DND-41 (cell line): ENCODE measurements around the gene HOMER3.
A peak's percentile ranks its signal among the peaks of the same experiment; 100 is the strongest.

Experiments used
- ATAC-seq: fragments of 200-7000 bp; cut with Tn5 transposase; 3 replicates; pipeline ENCODE4 v1.9.1; 2021; ENCODE audit warnings: low read depth; ENCODE audit not compliant: insufficient read depth
- DNase-seq: peaks from one replicate; pipeline ENCODE4 v3.0.0-alpha.2; 2020
- H2AFZ ChIP-seq: 2 replicates; pipeline ENCODE4 v1.6.0; 2012; ENCODE audit warnings: low read depth, low read length
- H3K27ac ChIP-seq: 2 replicates; pipeline ENCODE4 v1.5.1; 2012; ENCODE audit warnings: low read length, inconsistent platforms
- H3K27me3 ChIP-seq: fragments of 200-600 bp; sonication (generic); 2 replicates; pipeline ENCODE4 v1.6.0; 2012; ENCODE audit warnings: low read length, mild to moderate bottlenecking, inconsistent platforms; ENCODE audit not compliant: insufficient read depth, poor library complexity
- H3K36me3 ChIP-seq: 2 replicates; pipeline ENCODE4 v1.5.1; 2012; ENCODE audit warnings: low read length, inconsistent platforms; ENCODE audit not compliant: insufficient read depth
- H3K4me1 ChIP-seq: 2 replicates; pipeline ENCODE4 v1.5.1; 2012; ENCODE audit warnings: mild to moderate bottlenecking, low read length; ENCODE audit not compliant: insufficient read depth
- H3K4me2 ChIP-seq: 2 replicates; pipeline ENCODE4 v1.6.0; 2012; ENCODE audit warnings: mild to moderate bottlenecking, moderate library complexity, low read length, inconsistent platforms; ENCODE audit not compliant: insufficient read depth
- H3K4me3 ChIP-seq, 2 experiments: fragments of 200-600 bp in 1 of 2; shearing (Covaris generic) in 1 of 2; 2 replicates each; pipeline ENCODE4 v1.5.1; 2012 to 2016; ENCODE audit warnings: inconsistent platforms in 2 of 2, low read length in 2 of 2, mild to moderate bottlenecking in 2 of 2, low read depth in 1 of 2, moderate library complexity in 1 of 2
- H3K79me2 ChIP-seq: 2 replicates; pipeline ENCODE4 v1.6.0; 2012; ENCODE audit warnings: low read length, inconsistent platforms; ENCODE audit not compliant: insufficient read depth
- H3K9ac ChIP-seq: 2 replicates; pipeline ENCODE4 v1.6.0; 2012; ENCODE audit warnings: low read depth, mild to moderate bottlenecking, inconsistent platforms, low read length, moderate library complexity
- H3K9me3 ChIP-seq: 2 replicates; pipeline ENCODE4 v1.5.1; 2012; ENCODE audit warnings: low read length, moderate library complexity, mild to moderate bottlenecking, inconsistent platforms; ENCODE audit not compliant: insufficient read depth, severe bottlenecking
- H4K20me1 ChIP-seq: 2 replicates; pipeline ENCODE4 v1.6.0; 2012; ENCODE audit warnings: low read length; ENCODE audit not compliant: insufficient read depth
- CTCF ChIP-seq: IDR thresholded peaks from 2 replicates; pipeline ENCODE4 v1.5.1; 2012; ENCODE audit warnings: borderline replicate concordance, low read length, moderate library complexity, mild to moderate bottlenecking; ENCODE audit not compliant: poor library complexity, severe bottlenecking; ENCODE audit errors: extremely low read depth
- EZH2 ChIP-seq: IDR thresholded peaks from 3 replicates; pipeline ENCODE4 v1.6.1; 2012; ENCODE audit warnings: borderline replicate concordance, low read depth, mild to moderate bottlenecking, moderate library complexity, low read length, inconsistent platforms; ENCODE audit not compliant: severe bottlenecking

Gene HOMER3

GRCh38 chr19:18896421-18896841 is 44.6 kb downstream of the HOMER3 start:
- H3K9ac ChIP-seq = no peak overlapping the region
- peaks cover 12% of the 10 kb centered on the region; the same call in 1 of the 2 replicates for H4K20me1 ChIP-seq
- no peak overlapping the region for H3K4me3 ChIP-seq
- no peaks in the 10 kb centered on the region for H3K9me3 ChIP-seq
- no peak for DNase-seq
- no peaks in the 10 kb centered on the region for H3K27me3 ChIP-seq
- H3K36me3 ChIP-seq = peaks cover 27% of the 10 kb centered on the region
- no peak overlapping the region for H2AFZ ChIP-seq
- no peaks in the 10 kb centered on the region for H3K4me1 ChIP-seq
- ATAC-seq = no peak
- no peak overlapping the region for H3K4me2 ChIP-seq
- H3K27ac ChIP-seq = no peak overlapping the region
- TF ChIP-seq CTCF (no peak), EZH2 (no peak)
- no peaks in the 10 kb centered on the region for H3K79me2 ChIP-seq

- Histone ChIP-seq H4K20me1 (peaks cover 8% of the 10 kb centered on the region; the same call in 1 of the 2 replicates), H3K9ac (no peak within 1 kb of the TSS), H3K4me1 (no peaks in the 10 kb centered on the region), H3K79me2 (no peaks in the 10 kb centered on the region), H3K36me3 (peaks cover 21% of the 10 kb centered on the region), H3K27me3 (no peaks in the 10 kb centered on the region), H2AFZ (no peak within 1 kb of the TSS), H3K9me3 (no peaks in the 10 kb centered on the region), H3K4me3 (no peak within 1 kb of the TSS), H3K27ac (no peak within 1 kb of the TSS), H3K4me2 (no peak within 1 kb of the TSS)
- ATAC-seq (no peak), DNase-seq (no peak)
- no peak for TF ChIP-seq EZH2
- no peak for TF ChIP-seq CTCF
Observed at GRCh38 chr19:18895824-18896341, 45.1 kb downstream of the HOMER3 start, which contains the start of gene CERS1. CERS1 (minus strand) TSS chr19:18896158; CDS start chr19:18896072, 86 bp downstream.

- Histone ChIP-seq H3K9ac (no peak overlapping the region), H3K79me2 (no peaks in the 10 kb centered on the region), H3K4me1 (no peaks in the 10 kb centered on the region), H2AFZ (no peak overlapping the region), H3K4me3 (no peak overlapping the region), H3K9me3 (no peaks in the 10 kb centered on the region), H3K4me2 (no peak overlapping the region), H3K27ac (no peak overlapping the region), H3K36me3 (peaks cover 15% of the 10 kb centered on the region), H4K20me1 (peaks cover 3% of the 10 kb centered on the region; the same call in 1 of the 2 replicates), H3K27me3 (no peaks in the 10 kb centered on the region)
- no peak for ATAC-seq
- DNase-seq = no peak
- TF ChIP-seq CTCF (peak; percentile 25), EZH2 (no peak)
Observed at GRCh38 chr19:18895038-18895823, 45.8 kb downstream of the HOMER3 start.
